ENCODE measurements around the gene MTMR12. TPM values are rescaled to one million over a fixed set of nuclear protein-coding genes. Genes with fewer than 3 reads are reported as not detected.

Gene MTMR12
- total and polyA plus RNA-seq, 12 donors, result 5.4 to 27.2 (median 19.2) TPM

- no peaks in the 10 kb centered on the region for H3K9me3 ChIP-seq
- peaks cover 0 to 4% (median 0%) of the 10 kb centered on the region in 9 donors for H3K36me3 ChIP-seq
- peak overlapping the region; percentile 64 to 96 (median 88) for H3K4me3 ChIP-seq
- WGBS, 2 donors, result 30 to 31% methylated on average over 16 of the region's 16 CpGs
- no peaks in the 10 kb centered on the region for H3K27me3 ChIP-seq
- peaks cover 0 to 58% (median 47%) of the 10 kb centered on the region in 9 donors for H3K4me1 ChIP-seq
- intact Hi-C loops (cut with DNase I), result loop anchor here in 5 of 10 donors (5.0 to 10.0 kb wide), 3 partner anchors 34 to 79 kb away; no protein-coding TSS in a partner anchor
- H3K27ac ChIP-seq, result peak overlapping the region; percentile 94 to 99 (median 98)
- TF ChIP-seq CTCF (IDR thresholded peaks at IDR 0.05), result no peak
- ATAC-seq (no peak), DNase-seq (no peak)
Measured at GRCh38 chr5:32311404-32312196, 1.1 kb downstream of the MTMR12 start.

GRCh38 chr5:32309761-32310160 is 3.0 kb downstream of the MTMR12 start:
- no peak for TF ChIP-seq CTCF (IDR thresholded peaks at IDR 0.05)
- H3K27ac ChIP-seq, result peak overlapping the region in 1 of 10 donors; percentile 41
- H3K9me3 ChIP-seq, result no peaks in the 10 kb centered on the region
- H3K4me3 ChIP-seq, result no peak overlapping the region
- no peak for ATAC-seq
- H3K4me1 ChIP-seq, result peaks cover 0 to 63% (median 50%) of the 10 kb centered on the region in 9 donors
- WGBS, 2 donors, result 75% methylated on average over 6 of the region's 6 CpGs
- intact Hi-C loops (cut with DNase I), result loop anchor here in 5 of 10 donors (5.0 to 10.0 kb wide), 3 partner anchors 32 to 77 kb away; no protein-coding TSS in a partner anchor
- DNase-seq, result no peak
- H3K27me3 ChIP-seq, result no peaks in the 10 kb centered on the region
- peaks cover 0 to 4% (median 0%) of the 10 kb centered on the region in 9 donors for H3K36me3 ChIP-seq

GRCh38 chr5:32308946-32309345 is 3.8 kb downstream of the MTMR12 start:
- H3K27me3 ChIP-seq, result no peaks in the 10 kb centered on the region
- intact Hi-C loops (cut with DNase I), result no loop called here
- 38 to 39% methylated on average over 3 of the region's 3 CpGs for WGBS, 2 donors
- DNase-seq (no peak), ATAC-seq (no peak)
- peaks cover 0 to 4% (median 0%) of the 10 kb centered on the region in 9 donors for H3K36me3 ChIP-seq
- H3K9me3 ChIP-seq, result no peaks in the 10 kb centered on the region
- H3K27ac ChIP-seq, result peak overlapping the region in 5 of 10 donors; percentile 19 to 49 (median 41)
- H3K4me3 ChIP-seq, result no peak overlapping the region
- H3K4me1 ChIP-seq, result peaks cover 0 to 68% (median 50%) of the 10 kb centered on the region in 9 donors
- no peak for TF ChIP-seq CTCF (IDR thresholded peaks at IDR 0.05)

- no peak for TF ChIP-seq CTCF (IDR thresholded peaks at IDR 0.05)
- no peak overlapping the region for H3K4me3 ChIP-seq
- H3K9me3 ChIP-seq, result no peaks in the 10 kb centered on the region
- peaks cover 0 to 4% (median 0%) of the 10 kb centered on the region in 9 donors for H3K36me3 ChIP-seq
- no peaks in the 10 kb centered on the region for H3K27me3 ChIP-seq
- 96 to 97% methylated on average over 4 of the region's 4 CpGs for WGBS, 2 donors
- intact Hi-C loops (cut with DNase I), result no loop called here
- DNase-seq, result no peak
- H3K4me1 ChIP-seq, result peaks cover 0 to 73% (median 50%) of the 10 kb centered on the region in 9 donors
- no peak for ATAC-seq
- H3K27ac ChIP-seq, result peak overlapping the region in 1 of 10 donors; percentile 11
Measured at GRCh38 chr5:32307769-32308194, 5.0 kb downstream of the MTMR12 start.
